Left ventricle myocardium inferior (tissue), 1 donor: ENCODE measurements around the gene MSI2. TPM values are rescaled to one million over a fixed set of nuclear protein-coding genes. Genes with fewer than 3 reads are reported as not detected.

Experiments
- DNase-seq: peaks from one replicate; pipeline ENCODE4 v3.0.0-alpha.2; 2020
- H3K27ac ChIP-seq: fragments of 200-600 bp; replicated peaks from 2 replicates; pipeline ENCODE4 v1.8.0; 2021
- H3K27me3 ChIP-seq: fragments of 200-600 bp; 2 replicates; pipeline ENCODE4 v1.8.0; 2021; ENCODE audit warnings: low read depth
- H3K36me3 ChIP-seq: fragments of 200-600 bp; 2 replicates; pipeline ENCODE4 v1.8.0; 2021
- H3K4me1 ChIP-seq: fragments of 200-600 bp; 2 replicates; pipeline ENCODE4 v1.8.0; 2021
- H3K4me3 ChIP-seq: fragments of 200-600 bp; 2 replicates; pipeline ENCODE4 v1.8.0; 2021; ENCODE audit warnings: mild to moderate bottlenecking, moderate library complexity
- H3K9me3 ChIP-seq: fragments of 200-600 bp; replicated peaks from 2 replicates; pipeline ENCODE4 v1.8.0; 2021
- CTCF ChIP-seq: fragments of 200-600 bp; IDR thresholded peaks from 2 replicates; pipeline ENCODE4 v1.8.0; 2021; ENCODE audit warnings: antibody characterized with exemption, mild to moderate bottlenecking, borderline replicate concordance
- intact Hi-C: fragments of 100-400 bp; cut with micrococcal nuclease; formaldehyde crosslinking; loops from one replicate; pipeline ENCODE4 v1.11.0; 2022
- total RNA-seq: library from RNA; stranded (reverse); fragmentation: NEBNext Ultra II Directional; extraction: Animal tissue kit (Norgen Biotek cat#: 25700); gene quantifications from one replicate; pipeline ENCODE4 v1.2.1, GENCODE V29; 2021
- donor health status: DM: no; HTN: yes; CAD: no; lungs with severe emphysema.

MSI2 gene
- total RNA-seq, 1 donor from 2014 or later, result 118 TPM

GRCh38 chr17:57545731-57546342 is 289.5 kb downstream of the MSI2 start:
- TF ChIP-seq CTCF, result no peak
- H3K36me3 ChIP-seq, result no peaks in the 10 kb centered on the region
- H3K4me1 ChIP-seq, result peaks cover 66% of the 10 kb centered on the region
- intact Hi-C loops, result no loop called here
- no peak for DNase-seq
- H3K27me3 ChIP-seq, result no peaks in the 10 kb centered on the region
- H3K27ac ChIP-seq, result no peak overlapping the region
- no peaks in the 10 kb centered on the region for H3K9me3 ChIP-seq
- H3K4me3 ChIP-seq, result no peak overlapping the region

- H3K4me3 ChIP-seq, result no peak overlapping the region
- H3K9me3 ChIP-seq, result no peaks in the 10 kb centered on the region
- no peak for TF ChIP-seq CTCF
- no peak for DNase-seq
- H3K36me3 ChIP-seq, result no peaks in the 10 kb centered on the region
- H3K27me3 ChIP-seq, result no peaks in the 10 kb centered on the region
- no peak overlapping the region for H3K27ac ChIP-seq
- intact Hi-C loops, result no loop called here
- peaks cover 60% of the 10 kb centered on the region for H3K4me1 ChIP-seq
These were observed 292.4 kb downstream of the MSI2 start for GRCh38 chr17:57548421-57549410.

- Histone ChIP-seq H3K4me1 (peaks cover 61% of the 10 kb centered on the region), H3K27ac (no peak overlapping the region), H3K9me3 (no peaks in the 10 kb centered on the region), H3K27me3 (no peaks in the 10 kb centered on the region), H3K4me3 (no peak overlapping the region), H3K36me3 (no peaks in the 10 kb centered on the region)
- DNase-seq, result no peak
- no peak for TF ChIP-seq CTCF
- intact Hi-C loops, result no loop called here
These were observed 293.1 kb downstream of the MSI2 start for GRCh38 chr17:57549468-57549867.

GRCh38 chr17:57550016-57550415 is 293.7 kb downstream of the MSI2 start:
- DNase-seq, result no peak
- Histone ChIP-seq H3K4me1 (peaks cover 61% of the 10 kb centered on the region), H3K36me3 (no peaks in the 10 kb centered on the region), H3K27me3 (no peaks in the 10 kb centered on the region), H3K9me3 (no peaks in the 10 kb centered on the region), H3K27ac (no peak overlapping the region), H3K4me3 (no peak overlapping the region)
- TF ChIP-seq CTCF, result no peak
- intact Hi-C loops, result no loop called here

GRCh38 chr17:57550668-57551315 is 294.5 kb downstream of the MSI2 start:
- H3K4me1 ChIP-seq, result peaks cover 68% of the 10 kb centered on the region
- no peak for DNase-seq
- no peak for TF ChIP-seq CTCF
- intact Hi-C loops, result no loop called here
- no peaks in the 10 kb centered on the region for H3K27me3 ChIP-seq
- no peak overlapping the region for H3K27ac ChIP-seq
- no peaks in the 10 kb centered on the region for H3K9me3 ChIP-seq
- H3K36me3 ChIP-seq, result no peaks in the 10 kb centered on the region
- H3K4me3 ChIP-seq, result no peak overlapping the region
